Muscle of back (tissue), 11 donors: ENCODE data around the gene KIF16B. TPM values are rescaled to one million over a fixed set of nuclear protein-coding genes. Genes with fewer than 3 reads are reported as not detected.
A peak's percentile ranks its signal among the peaks of the same experiment; 100 is the strongest.

Experiments
- DNase-seq, 3 donors: peaks; one replicate each; pipeline versions ENCODE4 v3.0.0 to v3.0.0-alpha.2; 2013
- polyA plus RNA-seq, 10 donors: library from polyadenylated mRNA; unstranded; fragments of 120-200 nt; gene quantifications; one replicate each; pipeline ENCODE4 v1.2.1, GENCODE V29; 2013; ENCODE audit not compliant: insufficient read length in 10 of 10

The KIF16B gene
- polyA plus RNA-seq, 10 donors: 13.1 to 35.8 (median 18.4) TPM

- DNase-seq: peak in 1 of 3 donors; percentile 38
These were observed 139.1 kb downstream of the KIF16B start for GRCh38 chr20:16434062-16434664.

GRCh38 chr20:16433293-16433580 lies 140.0 kb downstream of the KIF16B start:
- DNase-seq: peak in 1 of 3 donors; percentile 33

GRCh38 chr20:16432466-16433292 lies 140.6 kb downstream of the KIF16B start:
- no peak for DNase-seq

- no peak for DNase-seq
These were observed 145.1 kb downstream of the KIF16B start for GRCh38 chr20:16428112-16428511.

- DNase-seq: no peak
These were observed 145.7 kb downstream of the KIF16B start for GRCh38 chr20:16427571-16427970.

GRCh38 chr20:16424780-16425179 lies 148.5 kb downstream of the KIF16B start:
- DNase-seq: no peak

GRCh38 chr20:16423311-16424212 lies 149.7 kb downstream of the KIF16B start:
- DNase-seq: no peak

GRCh38 chr20:16419138-16419715 lies 154.0 kb downstream of the KIF16B start:
- DNase-seq: no peak

- no peak for DNase-seq
These were observed 154.6 kb downstream of the KIF16B start for GRCh38 chr20:16418616-16419015.

GRCh38 chr20:16417001-16417400 lies 156.2 kb downstream of the KIF16B start:
- no peak for DNase-seq

- no peak for DNase-seq
These were observed 157.9 kb downstream of the KIF16B start for GRCh38 chr20:16415071-16416053.

GRCh38 chr20:16412906-16413305 lies 160.3 kb downstream of the KIF16B start:
- no peak for DNase-seq

GRCh38 chr20:16411361-16411760 lies 161.9 kb downstream of the KIF16B start:
- DNase-seq: no peak

- no peak for DNase-seq
These were observed 162.6 kb downstream of the KIF16B start for GRCh38 chr20:16410626-16411025.

GRCh38 chr20:16408981-16409380 lies 164.3 kb downstream of the KIF16B start:
- no peak for DNase-seq

- no peak for DNase-seq
These were observed 165.8 kb downstream of the KIF16B start for GRCh38 chr20:16407251-16408067.

- no peak for DNase-seq
These were observed 168.0 kb downstream of the KIF16B start for GRCh38 chr20:16405254-16405653.

GRCh38 chr20:16404640-16405039 lies 168.6 kb downstream of the KIF16B start:
- no peak for DNase-seq

- no peak for DNase-seq
These were observed 169.1 kb downstream of the KIF16B start for GRCh38 chr20:16404171-16404570.

GRCh38 chr20:16400234-16400633 lies 173.0 kb downstream of the KIF16B start:
- peak in 1 of 3 donors; percentile 37 for DNase-seq
